ENCODE measurements around the gene IMPDH2. TPM values are rescaled to one million over a fixed set of nuclear protein-coding genes. Genes with fewer than 3 reads are reported as not detected.

IMPDH2 gene
- total and polyA plus RNA-seq, 2 experiments from 2014 or later = 118 to 186 TPM

- Histone ChIP-seq H3K36me3 (peaks cover 40% of the 10 kb centered on the region), H3K4me1 (ENCODE audit: low read depth) (no peaks in the 10 kb centered on the region), H3K27ac (no peak overlapping the region), H3K9me3 (ENCODE audit: low read depth) (no peaks in the 10 kb centered on the region), H3K27me3 (no peaks in the 10 kb centered on the region), H3K4me3 (no peak overlapping the region)
- DNase-seq (ENCODE audit: low read depth in 1 of 2, low spot score in 1 of 2) = no peak
- TF ChIP-seq CTCF (IDR thresholded peaks at IDR 0.05; ENCODE audit: low read depth, low read length) = no peak
Observed at GRCh38 chr3:48982016-48982415, 47.2 kb downstream of the IMPDH2 start.

- Histone ChIP-seq H3K27me3 (no peaks in the 10 kb centered on the region), H3K9me3 (ENCODE audit: low read depth) (no peaks in the 10 kb centered on the region), H3K27ac (no peak overlapping the region), H3K4me3 (no peak overlapping the region), H3K4me1 (ENCODE audit: low read depth) (no peaks in the 10 kb centered on the region), H3K36me3 (peaks cover 47% of the 10 kb centered on the region)
- DNase-seq (ENCODE audit: low read depth in 1 of 2, low spot score in 1 of 2) = no peak
- no peak for TF ChIP-seq CTCF (IDR thresholded peaks at IDR 0.05; ENCODE audit: low read depth, low read length)
Observed at GRCh38 chr3:48980295-48980694, 48.9 kb downstream of the IMPDH2 start.

GRCh38 chr3:48979451-48979850, 49.7 kb downstream of the IMPDH2 start:
- H3K9me3 ChIP-seq (ENCODE audit: low read depth) = no peaks in the 10 kb centered on the region
- no peaks in the 10 kb centered on the region for H3K27me3 ChIP-seq
- no peak for TF ChIP-seq CTCF (IDR thresholded peaks at IDR 0.05; ENCODE audit: low read depth, low read length)
- no peak overlapping the region for H3K27ac ChIP-seq
- no peak for DNase-seq (ENCODE audit: low read depth in 1 of 2, low spot score in 1 of 2)
- H3K4me1 ChIP-seq (ENCODE audit: low read depth) = no peaks in the 10 kb centered on the region
- no peak overlapping the region for H3K4me3 ChIP-seq
- H3K36me3 ChIP-seq = peaks cover 56% of the 10 kb centered on the region

Other genes starting within 250 kb of the IMPDH2 start
- gene PRKAR2A, start 181.5 kb downstream of the IMPDH2 start, total RNA-seq = 99.0 and 172 TPM in 2 replicates
- 15.7 and 21.9 TPM in 2 replicates for gene PRKAR2A, start 181.5 kb downstream of the IMPDH2 start, polyA plus RNA-seq
- gene SLC25A20, start 130.5 kb downstream of the IMPDH2 start, total RNA-seq = 20.9 and 25.1 TPM in 2 replicates
- 24.0 and 28.2 TPM in 2 replicates for gene SLC25A20, start 130.5 kb downstream of the IMPDH2 start, polyA plus RNA-seq
- gene ARIH2, start 110.6 kb downstream of the IMPDH2 start, total RNA-seq = 89.3 and 116 TPM in 2 replicates
- gene ARIH2, start 110.6 kb downstream of the IMPDH2 start, polyA plus RNA-seq = 78.1 and 78.6 TPM in 2 replicates
- gene P4HTM, start 39.2 kb downstream of the IMPDH2 start, total RNA-seq = 63.3 and 76.5 TPM in 2 replicates
- gene P4HTM, start 39.2 kb downstream of the IMPDH2 start, polyA plus RNA-seq = 60.4 and 84.7 TPM in 2 replicates
- gene WDR6, start 22.0 kb downstream of the IMPDH2 start, total RNA-seq = 176 and 223 TPM in 2 replicates
- 276 and 277 TPM in 2 replicates for gene WDR6, start 22.0 kb downstream of the IMPDH2 start, polyA plus RNA-seq
- gene DALRD3, start 10.8 kb downstream of the IMPDH2 start, total RNA-seq = 78.0 and 81.0 TPM in 2 replicates
- 54.6 and 96.2 TPM in 2 replicates for gene DALRD3, start 10.8 kb downstream of the IMPDH2 start, polyA plus RNA-seq
- 217 and 361 TPM in 2 replicates for gene NDUFAF3, start 7.3 kb downstream of the IMPDH2 start, total RNA-seq
- gene NDUFAF3, start 7.3 kb downstream of the IMPDH2 start, polyA plus RNA-seq = 280 and 310 TPM in 2 replicates
- 94.4 and 116 TPM in 2 replicates for gene QRICH1, start 64.7 kb upstream of the IMPDH2 start, total RNA-seq
- 42.0 and 44.3 TPM in 2 replicates for gene QRICH1, start 64.7 kb upstream of the IMPDH2 start, polyA plus RNA-seq
- 277 and 345 TPM in 2 replicates for gene QARS1, start 75.4 kb upstream of the IMPDH2 start, total RNA-seq
- gene QARS1, start 75.4 kb upstream of the IMPDH2 start, polyA plus RNA-seq = 173 and 188 TPM in 2 replicates
- 103 and 122 TPM in 2 replicates for gene USP19, start 91.4 kb upstream of the IMPDH2 start, total RNA-seq
- gene USP19, start 91.4 kb upstream of the IMPDH2 start, polyA plus RNA-seq = 50.5 and 61.8 TPM in 2 replicates
- gene LAMB2, start 103.7 kb upstream of the IMPDH2 start, total RNA-seq = 875 and 1,233 TPM in 2 replicates
- 615 and 708 TPM in 2 replicates for gene LAMB2, start 103.7 kb upstream of the IMPDH2 start, polyA plus RNA-seq
- 44.4 and 59.2 TPM in 2 replicates for gene CCDC71, start 136.9 kb upstream of the IMPDH2 start, total RNA-seq
- gene CCDC71, start 136.9 kb upstream of the IMPDH2 start, polyA plus RNA-seq = 0.39 and 0.56 TPM in 2 replicates
- 158 and 173 TPM in 2 replicates for gene KLHDC8B, start 142.2 kb upstream of the IMPDH2 start, total RNA-seq
- gene KLHDC8B, start 142.2 kb upstream of the IMPDH2 start, polyA plus RNA-seq = 162 and 188 TPM in 2 replicates
- 2.9 and 4.1 TPM in 2 replicates for gene C3orf62, start 247.8 kb upstream of the IMPDH2 start, total RNA-seq
- 5.3 and 7.6 TPM in 2 replicates for gene C3orf62, start 247.8 kb upstream of the IMPDH2 start, polyA plus RNA-seq